ENCODE measurements around the gene SLCO3A1. TPM values are rescaled to one million over a fixed set of nuclear protein-coding genes. Genes with fewer than 3 reads are reported as not detected.

Gene SLCO3A1
- total RNA-seq, 1 experiment from 2014 or later = not detected

DNA sequence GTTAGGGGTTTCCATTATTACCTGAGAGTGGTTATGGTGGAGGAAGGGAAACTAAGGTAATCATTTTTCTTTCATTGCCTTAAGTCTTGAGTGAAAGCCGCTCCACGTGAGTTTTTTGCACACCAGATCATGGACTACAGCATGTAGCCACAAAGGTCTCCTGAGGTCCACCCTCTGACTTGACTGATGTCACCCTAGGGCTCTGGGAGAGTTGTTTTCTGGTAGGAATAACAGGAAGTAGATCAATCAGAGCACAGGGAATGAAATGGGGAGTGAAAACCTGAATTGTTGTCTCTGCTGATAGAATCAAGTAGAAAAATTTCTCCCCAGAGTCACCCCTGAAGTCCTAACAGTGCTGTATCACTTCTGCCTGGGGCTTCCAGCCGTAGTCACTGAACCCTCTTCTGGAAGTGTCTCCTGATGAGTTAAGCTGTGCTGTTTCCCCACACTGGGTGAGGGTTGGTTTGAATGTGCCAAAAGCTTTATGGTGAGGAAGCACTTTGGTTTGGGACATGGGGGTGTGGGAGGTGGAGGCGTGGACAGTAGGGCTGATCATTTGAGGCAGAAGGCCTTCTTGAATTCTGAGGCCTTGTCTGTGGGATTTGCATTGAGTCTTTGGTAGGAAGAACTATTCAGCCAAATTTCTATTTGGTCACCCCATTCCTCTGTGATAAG is 64.3 kb downstream of the SLCO3A1 start:
- no peak for DNase-seq
- H3K27me3 Mint-ChIP-seq (ENCODE audit: insufficient read depth, unreplicated experiment) = peaks cover 2% of the 10 kb centered on the region
- H3K4me1 Mint-ChIP-seq (ENCODE audit: low read depth, unreplicated experiment) = no peaks in the 10 kb centered on the region
- CTCF ChIA-PET = no interaction called here
- H3K4me1 ChIP-seq = no peaks in the 10 kb centered on the region
- no peak overlapping the region for H3K4me3 Mint-ChIP-seq (ENCODE audit: unreplicated experiment)
- no peaks in the 10 kb centered on the region for H3K36me3 Mint-ChIP-seq (ENCODE audit: insufficient read depth, unreplicated experiment)
- POLR2A ChIA-PET = no interaction called here
- intact Hi-C loops (cut with micrococcal nuclease; ENCODE audit: unreplicated experiment) = no loop called here
- no TSS peak for BruUV-seq (replicated peaks)
- no peak overlapping the region for H3K27ac Mint-ChIP-seq (ENCODE audit: unreplicated experiment)
- no peaks in the 10 kb centered on the region for H3K27me3 ChIP-seq (replicated peaks; ENCODE audit: control insufficient read depth, insufficient read depth, low read length)
- H3K4me3 ChIP-seq (ENCODE audit: low read depth, low read length) = no peak overlapping the region
- TF ChIP-seq, protein P1, sequence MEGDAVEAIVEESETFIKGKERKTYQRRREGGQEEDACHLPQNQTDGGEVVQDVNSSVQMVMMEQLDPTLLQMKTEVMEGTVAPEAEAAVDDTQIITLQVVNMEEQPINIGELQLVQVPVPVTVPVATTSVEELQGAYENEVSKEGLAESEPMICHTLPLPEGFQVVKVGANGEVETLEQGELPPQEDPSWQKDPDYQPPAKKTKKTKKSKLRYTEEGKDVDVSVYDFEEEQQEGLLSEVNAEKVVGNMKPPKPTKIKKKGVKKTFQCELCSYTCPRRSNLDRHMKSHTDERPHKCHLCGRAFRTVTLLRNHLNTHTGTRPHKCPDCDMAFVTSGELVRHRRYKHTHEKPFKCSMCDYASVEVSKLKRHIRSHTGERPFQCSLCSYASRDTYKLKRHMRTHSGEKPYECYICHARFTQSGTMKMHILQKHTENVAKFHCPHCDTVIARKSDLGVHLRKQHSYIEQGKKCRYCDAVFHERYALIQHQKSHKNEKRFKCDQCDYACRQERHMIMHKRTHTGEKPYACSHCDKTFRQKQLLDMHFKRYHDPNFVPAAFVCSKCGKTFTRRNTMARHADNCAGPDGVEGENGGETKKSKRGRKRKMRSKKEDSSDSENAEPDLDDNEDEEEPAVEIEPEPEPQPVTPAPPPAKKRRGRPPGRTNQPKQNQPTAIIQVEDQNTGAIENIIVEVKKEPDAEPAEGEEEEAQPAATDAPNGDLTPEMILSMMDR (IDR thresholded peaks at IDR 0.05; ENCODE audit: insufficient read depth in 1 of 2, low read depth in 1 of 2, low read length in 1 of 2, severe bottlenecking in 1 of 2, unreplicated experiment in 1 of 2) = no peak
- no peaks in the 10 kb centered on the region for H3K36me3 ChIP-seq (ENCODE audit: control insufficient read depth, insufficient read depth, low read length)
- H3K9me3 ChIP-seq = no peaks in the 10 kb centered on the region
- no peaks in the 10 kb centered on the region for H3K9me3 Mint-ChIP-seq (ENCODE audit: unreplicated experiment)

DNA sequence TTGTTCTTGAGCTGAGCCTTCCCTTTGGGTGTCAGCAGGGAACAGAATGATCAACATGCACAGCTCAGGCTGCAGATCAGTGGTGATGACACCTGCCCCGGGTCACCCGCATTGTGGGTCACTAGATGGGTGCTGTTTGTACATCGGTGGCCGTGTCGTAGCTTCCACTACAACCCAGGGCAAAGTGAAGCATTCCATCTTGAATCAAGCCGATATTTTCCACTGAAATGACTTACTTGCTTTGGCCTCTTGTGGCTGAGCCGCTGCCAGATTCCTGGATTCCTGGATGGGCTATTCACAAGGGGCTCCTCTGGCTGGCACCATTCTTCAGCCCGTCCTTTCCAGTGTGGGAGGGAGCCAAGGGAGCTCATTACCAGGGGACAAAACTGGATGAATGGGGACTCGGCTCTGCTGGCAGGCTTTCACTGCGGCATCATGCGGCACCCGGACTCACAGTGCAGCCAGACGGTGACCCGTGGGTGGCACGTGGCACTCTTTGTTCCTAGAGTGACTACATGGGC is 65.6 kb downstream of the SLCO3A1 start:
- no peaks in the 10 kb centered on the region for H3K4me1 Mint-ChIP-seq (ENCODE audit: low read depth, unreplicated experiment)
- intact Hi-C loops (cut with micrococcal nuclease; ENCODE audit: unreplicated experiment) = no loop called here
- POLR2A ChIA-PET = no interaction called here
- TF ChIP-seq, protein P1 (IDR thresholded peaks at IDR 0.05; ENCODE audit: insufficient read depth in 1 of 2, low read depth in 1 of 2, low read length in 1 of 2, severe bottlenecking in 1 of 2, unreplicated experiment in 1 of 2) = no peak
- Histone ChIP-seq H3K27me3 (replicated peaks; ENCODE audit: control insufficient read depth, insufficient read depth, low read length) (no peaks in the 10 kb centered on the region), H3K36me3 (ENCODE audit: control insufficient read depth, insufficient read depth, low read length) (no peaks in the 10 kb centered on the region), H3K4me3 (ENCODE audit: low read depth, low read length) (no peak overlapping the region), H3K9me3 (no peaks in the 10 kb centered on the region), H3K4me1 (no peaks in the 10 kb centered on the region)
- BruUV-seq (replicated peaks) = no TSS peak
- no peaks in the 10 kb centered on the region for H3K36me3 Mint-ChIP-seq (ENCODE audit: insufficient read depth, unreplicated experiment)
- no peak overlapping the region for H3K27ac Mint-ChIP-seq (ENCODE audit: unreplicated experiment)
- H3K9me3 Mint-ChIP-seq (ENCODE audit: unreplicated experiment) = no peaks in the 10 kb centered on the region
- no peak overlapping the region for H3K4me3 Mint-ChIP-seq (ENCODE audit: unreplicated experiment)
- peaks cover 2% of the 10 kb centered on the region for H3K27me3 Mint-ChIP-seq (ENCODE audit: insufficient read depth, unreplicated experiment)
- no peak for DNase-seq
- CTCF ChIA-PET = no interaction called here

DNA sequence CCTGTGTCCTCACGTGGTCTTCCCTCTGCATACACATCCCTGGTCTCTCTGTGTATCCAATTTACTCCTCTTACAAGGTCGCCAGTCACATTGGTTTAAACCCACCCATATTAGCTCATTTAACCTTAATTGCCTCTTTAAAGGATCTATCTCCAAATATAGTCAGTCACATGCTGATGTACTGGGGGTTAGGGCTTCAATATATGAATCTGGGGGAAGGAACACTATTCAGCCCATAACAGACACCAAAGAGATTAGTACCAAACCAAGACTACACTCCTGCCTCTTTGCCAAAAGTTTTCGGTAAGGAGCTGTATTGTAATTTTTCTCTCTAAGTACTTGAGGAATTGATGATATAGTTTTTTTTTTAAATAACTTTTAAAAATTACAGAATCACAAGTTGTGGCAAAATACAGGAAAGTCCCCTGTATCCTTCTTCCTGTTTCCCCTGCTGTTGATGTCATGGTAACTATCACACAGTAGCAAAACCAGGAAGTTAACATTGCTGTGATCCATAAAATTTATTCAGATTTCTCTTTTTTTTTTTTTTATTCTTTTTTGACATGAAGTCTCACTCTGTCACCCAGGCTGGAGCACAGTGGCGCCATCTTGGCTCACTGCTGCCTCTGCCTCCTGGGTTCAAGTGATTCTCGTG is 67.8 kb downstream of the SLCO3A1 start:
- no peak for DNase-seq
- intact Hi-C loops (cut with micrococcal nuclease; ENCODE audit: unreplicated experiment) = no loop called here
- Histone ChIP-seq H3K36me3 (ENCODE audit: control insufficient read depth, insufficient read depth, low read length) (no peaks in the 10 kb centered on the region), H3K4me3 (ENCODE audit: low read depth, low read length) (no peak overlapping the region), H3K27me3 (replicated peaks; ENCODE audit: control insufficient read depth, insufficient read depth, low read length) (no peaks in the 10 kb centered on the region), H3K9me3 (no peaks in the 10 kb centered on the region), H3K4me1 (no peaks in the 10 kb centered on the region)
- ChIA-PET POLR2A (no interaction called here), CTCF (no interaction called here)
- no peaks in the 10 kb centered on the region for H3K4me1 Mint-ChIP-seq (ENCODE audit: low read depth, unreplicated experiment)
- no TSS peak for BruUV-seq (replicated peaks)
- TF ChIP-seq, protein P1 (IDR thresholded peaks at IDR 0.05; ENCODE audit: insufficient read depth in 1 of 2, low read depth in 1 of 2, low read length in 1 of 2, severe bottlenecking in 1 of 2, unreplicated experiment in 1 of 2) = no peak
- no peak overlapping the region for H3K4me3 Mint-ChIP-seq (ENCODE audit: unreplicated experiment)
- H3K27ac Mint-ChIP-seq (ENCODE audit: unreplicated experiment) = no peak overlapping the region
- H3K27me3 Mint-ChIP-seq (ENCODE audit: insufficient read depth, unreplicated experiment) = peaks cover 5% of the 10 kb centered on the region
- H3K9me3 Mint-ChIP-seq (ENCODE audit: unreplicated experiment) = no peaks in the 10 kb centered on the region
- no peaks in the 10 kb centered on the region for H3K36me3 Mint-ChIP-seq (ENCODE audit: insufficient read depth, unreplicated experiment)

Data from Caco-2 (cell line).